Measurements from ENCODE around the gene PXDC1. TPM values are rescaled to one million over a fixed set of nuclear protein-coding genes. Genes with fewer than 3 reads are reported as not detected.

PXDC1 gene
- total and polyA plus RNA-seq, 4 donors, result 24.1 to 106 (median 77.6) TPM

- Histone ChIP-seq H3K9me3 (ENCODE audit: control insufficient read depth in 4 of 4, low read length in 3 of 4) (no peaks in the 10 kb centered on the region), H3K4me3 (ENCODE audit: low read depth in 1 of 3, low read length in 3 of 3) (no peak overlapping the region), H3K27me3 (ENCODE audit: control insufficient read depth in 4 of 4, insufficient read depth in 4 of 4, low read length in 3 of 4) (no peaks in the 10 kb centered on the region), H3K9ac (ENCODE audit: low read depth in 1 of 2, low read length in 2 of 2) (no peak overlapping the region), H3K4me1 (ENCODE audit: control insufficient read depth in 4 of 4, insufficient read depth in 4 of 4, low read length in 3 of 4) (peaks cover 17 to 60% (median 47%) of the 10 kb centered on the region in 4 donors), H3K36me3 (ENCODE audit: control insufficient read depth in 4 of 4, insufficient read depth in 3 of 4, low read depth in 1 of 4, low read length in 3 of 4) (peaks cover 0 to 31% (median 24%) of the 10 kb centered on the region in 4 donors), H3K27ac (ENCODE audit: low read depth in 1 of 2, low read length in 2 of 2) (peak overlapping the region; percentile 3 to 16)
- WGBS, result 73% methylated on average over 16 of the region's 16 CpGs
- DNase-seq (ENCODE audit: low spot score), result no peak
- TF ChIP-seq EGR1 (IDR thresholded peaks at IDR 0.05; ENCODE audit: low read depth in 2 of 2) (no peak), YY1 (IDR thresholded peaks at IDR 0.05) (no peak), RAD21 (IDR thresholded peaks at IDR 0.05) (no peak), TAF1 (conservative IDR thresholded peaks at IDR 0.05) (no peak), HNF4A (conservative IDR thresholded peaks at IDR 0.05) (no peak), SP1 (IDR thresholded peaks at IDR 0.05) (no peak), ZBTB33 (IDR thresholded peaks at IDR 0.05) (no peak), RXRA (IDR thresholded peaks at IDR 0.05) (no peak), NR2F2 (IDR thresholded peaks at IDR 0.05) (no peak), HNF4G (IDR thresholded peaks at IDR 0.05) (no peak), FOXA1 (IDR thresholded peaks at IDR 0.05) (no peak)
- TF ChIP-seq, protein P1, sequence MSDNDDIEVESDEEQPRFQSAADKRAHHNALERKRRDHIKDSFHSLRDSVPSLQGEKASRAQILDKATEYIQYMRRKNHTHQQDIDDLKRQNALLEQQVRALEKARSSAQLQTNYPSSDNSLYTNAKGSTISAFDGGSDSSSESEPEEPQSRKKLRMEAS (IDR thresholded peaks at IDR 0.05), result no peak
- TF ChIP-seq, protein P2, sequence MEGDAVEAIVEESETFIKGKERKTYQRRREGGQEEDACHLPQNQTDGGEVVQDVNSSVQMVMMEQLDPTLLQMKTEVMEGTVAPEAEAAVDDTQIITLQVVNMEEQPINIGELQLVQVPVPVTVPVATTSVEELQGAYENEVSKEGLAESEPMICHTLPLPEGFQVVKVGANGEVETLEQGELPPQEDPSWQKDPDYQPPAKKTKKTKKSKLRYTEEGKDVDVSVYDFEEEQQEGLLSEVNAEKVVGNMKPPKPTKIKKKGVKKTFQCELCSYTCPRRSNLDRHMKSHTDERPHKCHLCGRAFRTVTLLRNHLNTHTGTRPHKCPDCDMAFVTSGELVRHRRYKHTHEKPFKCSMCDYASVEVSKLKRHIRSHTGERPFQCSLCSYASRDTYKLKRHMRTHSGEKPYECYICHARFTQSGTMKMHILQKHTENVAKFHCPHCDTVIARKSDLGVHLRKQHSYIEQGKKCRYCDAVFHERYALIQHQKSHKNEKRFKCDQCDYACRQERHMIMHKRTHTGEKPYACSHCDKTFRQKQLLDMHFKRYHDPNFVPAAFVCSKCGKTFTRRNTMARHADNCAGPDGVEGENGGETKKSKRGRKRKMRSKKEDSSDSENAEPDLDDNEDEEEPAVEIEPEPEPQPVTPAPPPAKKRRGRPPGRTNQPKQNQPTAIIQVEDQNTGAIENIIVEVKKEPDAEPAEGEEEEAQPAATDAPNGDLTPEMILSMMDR (IDR thresholded peaks at IDR 0.05; ENCODE audit: low read depth, low read length, missing input control), result no peak
- TF ChIP-seq, protein P3, sequence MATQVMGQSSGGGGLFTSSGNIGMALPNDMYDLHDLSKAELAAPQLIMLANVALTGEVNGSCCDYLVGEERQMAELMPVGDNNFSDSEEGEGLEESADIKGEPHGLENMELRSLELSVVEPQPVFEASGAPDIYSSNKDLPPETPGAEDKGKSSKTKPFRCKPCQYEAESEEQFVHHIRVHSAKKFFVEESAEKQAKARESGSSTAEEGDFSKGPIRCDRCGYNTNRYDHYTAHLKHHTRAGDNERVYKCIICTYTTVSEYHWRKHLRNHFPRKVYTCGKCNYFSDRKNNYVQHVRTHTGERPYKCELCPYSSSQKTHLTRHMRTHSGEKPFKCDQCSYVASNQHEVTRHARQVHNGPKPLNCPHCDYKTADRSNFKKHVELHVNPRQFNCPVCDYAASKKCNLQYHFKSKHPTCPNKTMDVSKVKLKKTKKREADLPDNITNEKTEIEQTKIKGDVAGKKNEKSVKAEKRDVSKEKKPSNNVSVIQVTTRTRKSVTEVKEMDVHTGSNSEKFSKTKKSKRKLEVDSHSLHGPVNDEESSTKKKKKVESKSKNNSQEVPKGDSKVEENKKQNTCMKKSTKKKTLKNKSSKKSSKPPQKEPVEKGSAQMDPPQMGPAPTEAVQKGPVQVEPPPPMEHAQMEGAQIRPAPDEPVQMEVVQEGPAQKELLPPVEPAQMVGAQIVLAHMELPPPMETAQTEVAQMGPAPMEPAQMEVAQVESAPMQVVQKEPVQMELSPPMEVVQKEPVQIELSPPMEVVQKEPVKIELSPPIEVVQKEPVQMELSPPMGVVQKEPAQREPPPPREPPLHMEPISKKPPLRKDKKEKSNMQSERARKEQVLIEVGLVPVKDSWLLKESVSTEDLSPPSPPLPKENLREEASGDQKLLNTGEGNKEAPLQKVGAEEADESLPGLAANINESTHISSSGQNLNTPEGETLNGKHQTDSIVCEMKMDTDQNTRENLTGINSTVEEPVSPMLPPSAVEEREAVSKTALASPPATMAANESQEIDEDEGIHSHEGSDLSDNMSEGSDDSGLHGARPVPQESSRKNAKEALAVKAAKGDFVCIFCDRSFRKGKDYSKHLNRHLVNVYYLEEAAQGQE (IDR thresholded peaks at IDR 0.05), result no peak
- TF ChIP-seq, protein P4, sequence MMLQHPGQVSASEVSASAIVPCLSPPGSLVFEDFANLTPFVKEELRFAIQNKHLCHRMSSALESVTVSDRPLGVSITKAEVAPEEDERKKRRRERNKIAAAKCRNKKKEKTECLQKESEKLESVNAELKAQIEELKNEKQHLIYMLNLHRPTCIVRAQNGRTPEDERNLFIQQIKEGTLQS (IDR thresholded peaks at IDR 0.05), result no peak
These were observed 10.7 kb downstream of the PXDC1 start for GRCh38 chr6:3740551-3741476.

Data from liver (tissue), 9 donors.